IMR-90 (cell line): Measurements from ENCODE around the gene SOS1. TPM values are rescaled to one million over a fixed set of nuclear protein-coding genes. Genes with fewer than 3 reads are reported as not detected.
"Not testable (repeated sequence)": the region's sequence is repeated elsewhere in the genome, so short reads cannot be mapped to it uniquely, and the experiment has no call there.

Experiments used
- ATAC-seq: fragments of 200-7000 bp; cut with Tn5 transposase; 2 replicates; pipeline ENCODE4 v1.9.1; 2020; ENCODE audit warnings: low read depth, mild to moderate bottlenecking, moderate library complexity
- BruUV-seq: library from RNA; stranded (reverse); fragments of 400-500 nt; replicated peaks from 2 replicates; lab custom pipeline; 2021; lab: Mats Ljungman, UMichigan
- CTCF ChIA-PET: fragments of 300-600 bp; formaldehyde crosslinking; extraction: SDS; loops from one replicate; lab custom pipeline; 2021; ENCODE audit warnings: antibody characterized with exemption; lab: Yijun Ruan, JAX
- POLR2A ChIA-PET: fragments of 300-600 bp; sonication (Branson Sonifier 250); formaldehyde crosslinking; loops from one replicate; lab custom pipeline; 2022; ENCODE audit warnings: antibody characterized with exemption; ENCODE audit not compliant: unreplicated experiment; lab: Charles Lee
- DNase-seq: peaks from one replicate; pipeline ENCODE4 v3.0.0; 2013
- H2AFZ ChIP-seq: replicated peaks from 2 replicates; pipeline ENCODE3; 2013; ENCODE audit warnings: low read length, mild to moderate bottlenecking; ENCODE audit not compliant: poor library complexity
- H2AK5ac ChIP-seq: 2 replicates; pipeline ENCODE4 v1.6.1; 2013; ENCODE audit warnings: low read depth, low read length, inconsistent platforms
- H2AK9ac ChIP-seq: replicated peaks from 2 replicates; pipeline ENCODE3; 2013; ENCODE audit warnings: mild to moderate bottlenecking, low read depth, low read length, moderate library complexity; ENCODE audit not compliant: poor library complexity
- H2BK120ac ChIP-seq: 2 replicates; pipeline ENCODE4 v1.6.1; 2013; ENCODE audit warnings: low read depth, low read length, inconsistent platforms
- H2BK15ac ChIP-seq: 3 replicates; pipeline ENCODE4 v1.6.1; 2013; ENCODE audit warnings: low read depth, low read length, inconsistent platforms
- H2BK20ac ChIP-seq: 2 replicates; pipeline ENCODE4 v1.6.1; 2013; ENCODE audit warnings: low read depth, mild to moderate bottlenecking, inconsistent platforms, low read length, moderate library complexity
- H2BK5ac ChIP-seq: 2 replicates; pipeline ENCODE4 v1.6.1; 2013; ENCODE audit warnings: mild to moderate bottlenecking, low read depth, low read length, inconsistent platforms; ENCODE audit not compliant: poor library complexity, severe bottlenecking
- H3K14ac ChIP-seq: replicated peaks from 2 replicates; pipeline ENCODE4 v1.6.1; 2013; ENCODE audit warnings: low read depth, low read length, inconsistent platforms
- H3K18ac ChIP-seq: 2 replicates; pipeline ENCODE4 v1.6.1; 2013; ENCODE audit warnings: low read depth, low read length, control low read depth
- H3K23ac ChIP-seq: 2 replicates; pipeline ENCODE4 v1.6.1; 2013; ENCODE audit warnings: low read depth, low read length, inconsistent platforms
- H3K27ac ChIP-seq: 2 replicates; pipeline ENCODE4 v1.5.1; 2013; ENCODE audit warnings: mild to moderate bottlenecking, control low read depth, low read length; ENCODE audit not compliant: insufficient read depth
- H3K27me3 ChIP-seq: 2 replicates; pipeline ENCODE4 v1.6.1; 2013; ENCODE audit warnings: low read length; ENCODE audit not compliant: control insufficient read depth, insufficient read depth
- H3K36me3 ChIP-seq: 2 replicates; pipeline ENCODE4 v1.6.1; 2013; ENCODE audit warnings: low read length, mixed read lengths; ENCODE audit not compliant: control insufficient read depth, insufficient read depth
- H3K4ac ChIP-seq: 2 replicates; pipeline ENCODE4 v1.6.1; 2013; ENCODE audit warnings: low read depth, low read length, inconsistent platforms
- H3K4me1 ChIP-seq: 2 replicates; pipeline ENCODE4 v1.6.1; 2013; ENCODE audit warnings: low read length, mixed read lengths; ENCODE audit not compliant: control insufficient read depth, insufficient read depth
- H3K4me2 ChIP-seq: 2 replicates; pipeline ENCODE4 v1.6.1; 2013; ENCODE audit warnings: low read depth, mild to moderate bottlenecking, control low read depth, low read length, moderate library complexity
- H3K4me3 ChIP-seq: 2 replicates; pipeline ENCODE4 v1.5.1; 2013; ENCODE audit warnings: low read depth, mild to moderate bottlenecking, control low read depth, low read length, moderate library complexity; ENCODE audit not compliant: insufficient read depth
- H3K56ac ChIP-seq: 2 replicates; pipeline ENCODE4 v1.6.1; 2013; ENCODE audit warnings: low read length, inconsistent platforms; ENCODE audit not compliant: insufficient read depth; ENCODE audit errors: extremely low read depth
- H3K79me1 ChIP-seq, 2 experiments: 2 replicates each; pipeline ENCODE4 v1.6.1; 2013; ENCODE audit warnings: low read length in 2 of 2, inconsistent platforms in 1 of 2, low read depth in 1 of 2
- H3K9ac ChIP-seq: 2 replicates; pipeline ENCODE4 v1.6.1; 2013; ENCODE audit warnings: low read depth, low read length, control low read depth
- H3K9me1 ChIP-seq: 2 replicates; pipeline ENCODE4 v1.6.1; 2013; ENCODE audit warnings: low read length, inconsistent platforms; ENCODE audit not compliant: insufficient read depth
- H3K9me3 ChIP-seq: 2 replicates; pipeline ENCODE4 v1.6.1; 2013; ENCODE audit warnings: low read length; ENCODE audit not compliant: control insufficient read depth, insufficient read depth
- H4K20me1 ChIP-seq: 2 replicates; pipeline ENCODE4 v1.6.1; 2013; ENCODE audit warnings: low read length, inconsistent platforms; ENCODE audit not compliant: insufficient read depth
- H4K5ac ChIP-seq: 2 replicates; pipeline ENCODE4 v1.6.1; 2013; ENCODE audit warnings: mild to moderate bottlenecking, low read depth, low read length, control low read depth
- H4K8ac ChIP-seq, 2 experiments: 2 replicates each; pipeline ENCODE4 v1.6.1; 2013; ENCODE audit warnings: low read depth in 2 of 2, low read length in 2 of 2, control low read depth in 1 of 2, inconsistent platforms in 1 of 2
- H4K91ac ChIP-seq: 2 replicates; pipeline ENCODE4 v1.6.1; 2013; ENCODE audit warnings: low read depth, low read length, inconsistent platforms; ENCODE audit not compliant: insufficient read depth
- WGBS, 2 experiments: methylation state at CpG; one replicate each; pipeline versions ENCODE4 v1.1.5 to v1.1.7; 2013; ENCODE audit warnings: missing lambda C conversion rate in 2 of 2; ENCODE audit not compliant: insufficient read length in 1 of 2; ENCODE audit errors: extremely low coverage in 2 of 2; 5-methylcytosine and 5-hydroxymethylcytosine counted together
- dilution Hi-C: fragments of 300-500 bp; cut with HindIII; formaldehyde crosslinking; loops from one replicate; pipeline ENCODE4 v1.14.3; 2018; ENCODE audit warnings: low sequenced_read_pairs; ENCODE audit not compliant: unreplicated experiment
- in situ Hi-C: fragments of 300-500 bp; cut with MboI; formaldehyde crosslinking; loops from 3 replicates; pipeline ENCODE4 v1.14.3; 2019; ENCODE audit warnings: low sequenced_read_pairs, inconsistent platforms, mixed read lengths
- intact Hi-C: fragments of 100-400 bp; cut with micrococcal nuclease; formaldehyde crosslinking; loops from 2 replicates; pipeline ENCODE4 v1.10.0; 2022
- polyA plus RNA-seq, 3 experiments: library from polyadenylated mRNA; depleted of rRNA; stranded (reverse); fragments of >200 nt; gene quantifications; 2 replicates each; pipeline ENCODE4 v1.2.3, GENCODE V29; 2012; ENCODE audit warnings: low replicate concordance in 1 of 3
- total RNA-seq: library from RNA; depleted of rRNA; stranded (reverse); fragments of >200 nt; gene quantifications from 2 replicates; pipeline ENCODE4 v1.2.3, GENCODE V29; 2012

Gene SOS1
- total and polyA plus RNA-seq, 2 of the 4 experiments (the other 2 are of a cell fraction): 8.2 to 11.2 TPM

- H3K4me2 ChIP-seq, H3K14ac ChIP-seq, BruUV-seq, H4K5ac ChIP-seq, POLR2A ChIA-PET, H3K56ac ChIP-seq, H3K18ac ChIP-seq, ATAC-seq, H2AFZ ChIP-seq, H4K20me1 ChIP-seq, H3K9me3 ChIP-seq, in situ Hi-C loops, H3K79me1 ChIP-seq, H3K27me3 ChIP-seq, H3K9me1 ChIP-seq, H2AK5ac ChIP-seq, H3K4me1 ChIP-seq, H4K8ac ChIP-seq, H3K9ac ChIP-seq, H2BK15ac ChIP-seq, DNase-seq, H3K36me3 ChIP-seq, dilution Hi-C loops, CTCF ChIA-PET, H2BK5ac ChIP-seq, intact Hi-C loops, H3K4ac ChIP-seq, H4K91ac ChIP-seq, H3K23ac ChIP-seq, H3K4me3 ChIP-seq, H2BK120ac ChIP-seq, H2AK9ac ChIP-seq, H3K27ac ChIP-seq, H2BK20ac ChIP-seq: not testable (repeated sequence)
- WGBS, 2 experiments: 83% methylated on average over 1 of the region's 6 CpGs; no CpG with 5 or more reads in 1 of the 2 experiments
Measured at GRCh38 chr2:39052665-39053064, 68.2 kb downstream of the SOS1 start.
